Pancreas (tissue), 10 donors: ENCODE measurements around the gene GATAD2A. TPM values are rescaled to one million over a fixed set of nuclear protein-coding genes. Genes with fewer than 3 reads are reported as not detected.
A peak's percentile ranks its signal among the peaks of the same experiment; 100 is the strongest.

Experiments
- ATAC-seq, 4 donors: fragments of 200-7000 bp; cut with Tn5 transposase; one replicate each; pipeline versions ENCODE4 v1.8.0 to v1.9.1; 2020; ENCODE audit warnings: mild to moderate bottlenecking in 4 of 4, moderate library complexity in 4 of 4
- DNase-seq, 6 donors: peaks; one replicate each; pipeline ENCODE4 v3.0.0-alpha.2; 2020
- FAIRE-seq: peaks from 2 replicates; lab custom pipeline; 2012; peaks lifted over from hg19 to GRCh38; lab: Jason Lieb, UNC
- H3K27ac ChIP-seq, 4 donors: fragments of 200-600 bp; sonication (generic); 1 replicate in 3 of 4; 2 replicates in 1 of 4; pipeline versions ENCODE4 v1.5.0 to v1.8.0; 2020
- H3K27me3 ChIP-seq, 4 donors: fragments of 200-600 bp; one replicate each; pipeline ENCODE4 v1.8.0; 2021
- H3K36me3 ChIP-seq, 3 donors: fragments of 200-600 bp; sonication (generic) in 1 of 3; one replicate each; pipeline versions ENCODE4 v1.5.0 to v1.8.0; 2020 to 2021
- H3K4me1 ChIP-seq, 3 donors: fragments of 200-600 bp; one replicate each; pipeline ENCODE4 v1.8.0; 2021
- H3K4me3 ChIP-seq, 4 donors: fragments of 200-600 bp; sonication (generic) in 2 of 4; one replicate each; pipeline versions ENCODE4 v1.5.0 to v1.8.0; 2020 to 2021
- H3K9me3 ChIP-seq, 4 donors: fragments of 200-600 bp; one replicate each; pipeline ENCODE4 v1.8.0; 2021
- CTCF ChIP-seq, 4 donors: fragments of 200-600 bp; sonication (generic) in 3 of 4; IDR thresholded peaks; one replicate each; pipeline versions ENCODE4 v1.5.0 to v1.8.0; 2021; ENCODE audit warnings: antibody characterized with exemption in 4 of 4
- WGBS, 2 donors: extraction: QIAGEN DNeasy Blood & Tissue Kit; methylation state at CpG; one replicate each; pipeline ENCODE4 v1.1.7; 2013; 5-methylcytosine and 5-hydroxymethylcytosine counted together
- intact Hi-C, 3 donors: fragments of 100-400 bp; cut with DNase I; formaldehyde crosslinking; loops; one replicate each; pipeline versions ENCODE4 v1.11.1 to v1.14.2; 2022
- polyA plus RNA-seq, 2 donors: library from polyadenylated mRNA; stranded (reverse); fragments of 200-250 nt; gene quantifications; one replicate each; pipeline ENCODE4 v1.2.3, GENCODE V29; 2013
- total RNA-seq, 6 donors: library from RNA; stranded (reverse); fragmentation: NEBNext Ultra II Directional in 4 of 6; extraction: Animal tissue kit (Norgen Biotek cat#: 25700) in 4 of 6; gene quantifications; one replicate each; pipeline versions ENCODE4 v1.2.1 to v1.2.4, GENCODE V29; 2021 to 2023
- donor health status: healthy with polysubstance abuse.
- donor health status: DM: no; HTN: no; CAD: no; lungs with moderate emphysema.
- donor health status: DM: no; HTN: no; CAD: no.
- donor health status: control.
- donor health status: control.
- donor health status: Bipolar disorder and iron deficiency.
- donor health status: DM: yes; HTN: yes; CAD: no.
- donor health status: DM: no; HTN: no; CAD: no.
- donor health status: DM: no; HTN: no; CAD: no.
- donor health status: DM: yes; HTN: yes; CAD: no.

Gene GATAD2A
- total and polyA plus RNA-seq, 8 donors, result 11.9 to 51.8 (median 36.7) TPM

GRCh38 chr19:19485998-19486290, 80.5 kb downstream of the GATAD2A start:
- WGBS, 2 donors, result 94 to 98% methylated on average over 5 of the region's 5 CpGs
- H3K27me3 ChIP-seq, result no peaks in the 10 kb centered on the region
- H3K4me1 ChIP-seq, result peaks cover 20 to 34% (median 31%) of the 10 kb centered on the region in 3 donors
- FAIRE-seq, result no peak
- ATAC-seq, result no peak
- H3K4me3 ChIP-seq, result no peak overlapping the region
- no peak overlapping the region for H3K27ac ChIP-seq
- intact Hi-C loops, result loop anchor here in 2 of 3 donors (5.0 to 10.0 kb wide), 2 partner anchors 111 to 114 kb away; no protein-coding TSS in a partner anchor
- no peak for TF ChIP-seq CTCF (IDR thresholded peaks at IDR 0.05)
- no peaks in the 10 kb centered on the region for H3K36me3 ChIP-seq
- no peaks in the 10 kb centered on the region for H3K9me3 ChIP-seq
- peak in 1 of 6 donors; percentile 28 for DNase-seq

DNA sequence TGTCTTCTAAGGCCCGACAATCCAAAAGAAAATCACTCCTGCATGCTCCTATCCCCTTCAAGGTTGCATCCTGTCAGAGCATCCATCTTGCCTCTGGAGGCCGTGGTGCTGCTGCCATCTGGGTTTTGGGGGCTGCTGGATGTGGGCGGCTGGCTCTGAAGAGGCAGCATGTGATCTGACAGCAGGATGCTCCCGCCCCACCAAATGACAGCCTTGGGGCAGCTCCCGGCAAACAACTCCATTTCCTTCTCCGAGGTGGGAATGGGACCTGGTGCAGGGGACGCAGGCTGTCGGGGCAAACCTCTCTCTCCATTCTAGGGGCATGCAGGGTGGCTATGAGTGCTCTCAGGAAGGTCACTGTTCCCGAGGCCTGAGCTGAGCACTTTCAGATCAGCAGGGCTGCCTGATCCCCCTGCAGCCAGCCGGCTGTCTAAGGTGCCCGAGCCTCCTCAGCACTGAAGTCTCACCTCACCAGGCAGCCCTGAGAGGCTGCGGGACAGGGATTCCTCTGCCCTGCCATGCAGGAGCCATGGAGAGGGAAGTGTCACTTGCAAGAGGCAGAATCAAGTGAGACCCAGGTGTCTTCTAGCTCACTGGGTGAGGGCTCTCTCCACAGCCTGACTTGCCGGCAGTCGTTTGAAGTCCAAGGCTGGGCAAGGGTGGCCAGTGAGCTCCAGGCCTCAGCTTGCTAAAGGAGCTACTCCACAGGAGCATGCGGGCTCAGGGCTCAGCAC, 81.0 kb downstream of the GATAD2A start:
- FAIRE-seq, result no peak
- intact Hi-C loops, result loop anchor here in 2 of 3 donors (5.0 to 10.0 kb wide), 2 partner anchors 112 to 114 kb away; no protein-coding TSS in a partner anchor
- Histone ChIP-seq H3K4me1 (peaks cover 20 to 34% (median 31%) of the 10 kb centered on the region in 3 donors), H3K27ac (peak overlapping the region in 2 of 4 donors; percentile 13 to 73), H3K4me3 (no peak overlapping the region), H3K9me3 (no peaks in the 10 kb centered on the region), H3K27me3 (no peaks in the 10 kb centered on the region), H3K36me3 (no peaks in the 10 kb centered on the region)
- no peak for ATAC-seq
- 79 to 81% methylated on average over 13 to 15 of the region's 15 CpGs for WGBS, 2 donors
- DNase-seq, result peak in 1 of 6 donors; percentile 52
- no peak for TF ChIP-seq CTCF (IDR thresholded peaks at IDR 0.05)

DNA sequence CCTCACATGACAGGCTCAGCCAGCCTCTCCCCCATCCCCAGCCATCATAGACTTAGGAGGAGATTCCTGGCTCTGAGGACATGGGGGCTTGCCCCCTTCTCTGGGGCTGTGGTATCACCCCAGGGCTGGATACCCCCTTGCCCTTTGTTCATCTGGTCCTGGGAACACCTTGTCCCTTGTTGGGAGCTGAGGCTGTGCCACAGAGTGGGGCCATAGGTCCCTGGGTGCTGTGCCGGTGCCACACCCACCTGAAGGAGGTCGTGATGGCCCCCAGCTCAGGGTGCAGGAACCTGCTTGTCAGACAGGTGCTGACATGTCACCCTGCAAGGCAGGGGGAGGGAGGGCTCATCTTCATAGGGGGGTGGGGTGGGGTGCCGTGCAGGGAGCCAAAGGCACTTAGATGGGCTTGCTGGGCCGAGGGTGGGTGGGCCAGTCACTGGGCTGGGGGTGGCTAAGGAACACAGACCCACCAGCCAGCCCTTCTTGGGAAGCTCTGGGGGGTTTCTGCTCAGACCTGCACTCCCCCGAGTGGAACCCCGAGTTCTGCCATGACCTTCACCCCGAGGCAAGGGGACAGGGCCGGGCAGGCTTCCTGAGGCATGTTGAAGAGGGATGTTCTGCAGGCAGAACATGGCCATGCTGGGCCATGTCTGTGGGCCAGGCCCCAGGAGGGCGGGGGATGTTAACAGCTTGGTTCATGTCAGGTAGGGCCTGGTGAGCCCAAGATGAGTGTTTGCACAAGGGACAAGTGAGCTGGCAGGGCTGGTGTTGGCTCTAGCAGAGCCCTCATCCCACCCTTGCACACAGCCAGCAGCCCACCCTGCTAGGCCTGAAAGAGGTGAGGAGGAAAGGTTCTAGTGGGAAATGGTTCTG, 81.8 kb downstream of the GATAD2A start:
- no peaks in the 10 kb centered on the region for H3K36me3 ChIP-seq
- peak overlapping the region; percentile 59 to 73 (median 68) for H3K27ac ChIP-seq
- DNase-seq (peak in 1 of 6 donors; percentile 70), FAIRE-seq (no peak), ATAC-seq (no peak)
- TF ChIP-seq CTCF (IDR thresholded peaks at IDR 0.05), result no peak
- no peaks in the 10 kb centered on the region for H3K27me3 ChIP-seq
- H3K4me1 ChIP-seq, result peaks cover 20 to 34% (median 31%) of the 10 kb centered on the region in 3 donors
- intact Hi-C loops, result loop anchor here in 2 of 3 donors (5.0 to 10.0 kb wide), 2 partner anchors 113 to 115 kb away; no protein-coding TSS in a partner anchor
- H3K4me3 ChIP-seq, result no peak overlapping the region
- WGBS, 2 donors, result 64 to 75% methylated on average over 9 of the region's 9 CpGs
- no peaks in the 10 kb centered on the region for H3K9me3 ChIP-seq

GRCh38 chr19:19487950-19488874, 82.7 kb downstream of the GATAD2A start:
- peak in 4 of 6 donors; percentile 49 to 69 (median 62) for DNase-seq
- Histone ChIP-seq H3K9me3 (no peaks in the 10 kb centered on the region), H3K4me1 (peaks cover 20 to 34% (median 31%) of the 10 kb centered on the region in 3 donors), H3K4me3 (no peak overlapping the region), H3K27ac (peak overlapping the region; percentile 59 to 73 (median 68)), H3K27me3 (no peaks in the 10 kb centered on the region), H3K36me3 (no peaks in the 10 kb centered on the region)
- no peak for TF ChIP-seq CTCF (IDR thresholded peaks at IDR 0.05)
- FAIRE-seq, result no peak
- intact Hi-C loops, result loop anchor here in 2 of 3 donors (5.0 to 10.0 kb wide), 2 partner anchors 113 to 116 kb away; no protein-coding TSS in a partner anchor
- ATAC-seq, result peak in 3 of 4 donors; percentile 11 to 41 (median 12)
- WGBS, 2 donors, result 33 to 37% methylated on average over 20 of the region's 20 CpGs
